GM10248 (cell line): ENCODE data around the gene CSRP3.

Experiments used
- CTCF ChIA-PET: fragments of 300-600 bp; sonication (Branson Sonifier 250); formaldehyde crosslinking; extraction: SDS; loops from one replicate; lab custom pipeline; 2021; ENCODE audit warnings: antibody characterized with exemption; lab: Yijun Ruan, JAX
- POLR2A ChIA-PET: fragments of 350-650 bp; sonication (Branson Sonifier 250); formaldehyde crosslinking; extraction: SDS; loops from one replicate; lab custom pipeline; 2020; ENCODE audit warnings: antibody characterized with exemption; lab: Yijun Ruan, JAX
- DNase-seq: peaks from one replicate; pipeline ENCODE4 v3.0.0; 2012; ENCODE audit errors: extremely low spot score
- TF ChIP-seq, protein P1 (sequence below): IDR thresholded peaks from 2 replicates; pipeline ENCODE4 v1.5.1; 2012; ENCODE audit warnings: mild to moderate bottlenecking, low read depth; ENCODE audit errors: extremely low read depth, missing control alignments, control extremely low read depth

The CSRP3 gene

DNA sequence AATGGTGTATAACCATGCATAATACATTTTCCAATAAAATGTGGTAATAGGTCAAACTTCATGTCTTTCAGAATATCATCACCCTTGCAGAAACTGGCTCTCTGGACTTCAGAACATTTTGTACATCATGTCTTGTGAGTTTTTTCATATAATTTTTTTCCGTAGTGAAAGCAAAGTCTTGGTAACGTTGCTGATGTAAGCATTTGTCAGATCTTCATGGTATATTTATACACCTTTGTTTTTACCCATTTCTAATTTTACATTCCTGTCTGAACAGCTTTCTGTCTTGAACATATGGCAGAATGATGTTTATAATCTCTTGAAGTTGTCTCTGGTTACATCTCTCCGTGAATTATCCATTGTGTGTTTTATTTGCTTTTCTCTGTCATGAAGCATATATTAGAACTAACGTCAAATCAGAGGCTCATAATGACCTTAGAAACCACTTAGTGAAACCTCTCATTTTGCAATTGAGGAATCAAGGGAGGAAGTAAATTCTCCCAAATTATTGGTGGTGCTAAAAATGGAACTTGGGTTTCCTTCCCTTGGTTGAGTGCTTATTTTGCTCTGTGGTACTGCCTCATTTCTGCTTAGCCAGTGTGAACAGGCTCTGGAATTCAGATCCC is 37.4 kb downstream of the CSRP3 start:
- ChIA-PET POLR2A (no interaction called here), CTCF (no interaction called here)
- TF ChIP-seq, protein P1, sequence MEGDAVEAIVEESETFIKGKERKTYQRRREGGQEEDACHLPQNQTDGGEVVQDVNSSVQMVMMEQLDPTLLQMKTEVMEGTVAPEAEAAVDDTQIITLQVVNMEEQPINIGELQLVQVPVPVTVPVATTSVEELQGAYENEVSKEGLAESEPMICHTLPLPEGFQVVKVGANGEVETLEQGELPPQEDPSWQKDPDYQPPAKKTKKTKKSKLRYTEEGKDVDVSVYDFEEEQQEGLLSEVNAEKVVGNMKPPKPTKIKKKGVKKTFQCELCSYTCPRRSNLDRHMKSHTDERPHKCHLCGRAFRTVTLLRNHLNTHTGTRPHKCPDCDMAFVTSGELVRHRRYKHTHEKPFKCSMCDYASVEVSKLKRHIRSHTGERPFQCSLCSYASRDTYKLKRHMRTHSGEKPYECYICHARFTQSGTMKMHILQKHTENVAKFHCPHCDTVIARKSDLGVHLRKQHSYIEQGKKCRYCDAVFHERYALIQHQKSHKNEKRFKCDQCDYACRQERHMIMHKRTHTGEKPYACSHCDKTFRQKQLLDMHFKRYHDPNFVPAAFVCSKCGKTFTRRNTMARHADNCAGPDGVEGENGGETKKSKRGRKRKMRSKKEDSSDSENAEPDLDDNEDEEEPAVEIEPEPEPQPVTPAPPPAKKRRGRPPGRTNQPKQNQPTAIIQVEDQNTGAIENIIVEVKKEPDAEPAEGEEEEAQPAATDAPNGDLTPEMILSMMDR: no peak
- DNase-seq: no peak

DNA sequence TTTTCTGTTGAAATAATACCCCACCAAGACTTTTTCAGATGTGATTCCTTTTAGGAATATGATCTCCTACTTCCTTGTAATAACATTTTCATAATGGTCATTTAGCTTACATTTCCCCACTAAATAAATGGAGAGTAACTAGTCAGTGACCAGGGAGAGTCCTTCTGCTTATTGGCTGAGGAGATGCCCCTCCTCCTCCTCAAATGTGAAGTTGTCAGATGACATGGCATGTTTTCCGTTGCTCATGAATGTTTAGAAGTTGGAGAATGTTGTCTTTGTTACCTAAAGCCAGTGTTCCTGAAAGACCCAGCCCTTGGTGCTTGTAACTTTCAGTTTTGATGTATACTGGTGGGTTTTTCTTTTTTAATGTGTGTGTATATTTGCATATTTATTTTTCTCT is 38.2 kb downstream of the CSRP3 start:
- POLR2A ChIA-PET: no interaction called here
- CTCF ChIA-PET: interaction anchor here (0.9 to 1.8 kb wide), 2 partner anchors 30 to 86 kb away, joined by 3 to 6 read pairs; no protein-coding TSS in a partner anchor
- no peak for DNase-seq
- TF ChIP-seq, protein P1: no peak

DNA sequence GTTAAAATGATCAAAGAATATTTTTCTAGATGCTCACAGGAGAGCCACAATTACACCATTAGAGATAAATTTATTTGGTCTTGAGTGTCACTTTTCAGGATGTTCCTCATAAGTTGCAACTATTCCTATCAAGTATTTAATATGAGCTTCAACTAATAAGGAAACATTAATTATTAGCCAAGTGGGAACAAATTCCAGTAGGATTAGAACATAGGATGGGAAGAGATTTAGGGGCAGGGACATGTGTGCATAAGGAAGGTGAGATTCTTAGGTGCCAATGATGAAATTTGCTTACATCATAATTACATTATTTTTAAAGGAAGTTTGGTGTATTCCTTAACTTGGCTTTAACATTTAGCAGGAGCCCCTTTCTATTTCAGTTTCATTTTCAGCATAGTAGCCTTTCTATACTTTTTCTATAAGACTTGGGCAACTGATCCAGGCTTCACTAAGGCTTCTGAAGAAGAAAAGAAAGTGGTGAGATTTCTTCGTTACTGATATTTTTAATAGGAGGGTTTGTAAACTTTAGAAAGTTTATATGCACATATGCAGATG is 38.8 kb downstream of the CSRP3 start:
- DNase-seq: no peak
- ChIA-PET POLR2A (no interaction called here), CTCF (interaction anchor here (0.9 to 2.3 kb wide), 3 partner anchors 29 to 97 kb away, joined by 3 to 6 read pairs (median 6); no protein-coding TSS in a partner anchor)
- TF ChIP-seq, protein P1: no peak

DNA sequence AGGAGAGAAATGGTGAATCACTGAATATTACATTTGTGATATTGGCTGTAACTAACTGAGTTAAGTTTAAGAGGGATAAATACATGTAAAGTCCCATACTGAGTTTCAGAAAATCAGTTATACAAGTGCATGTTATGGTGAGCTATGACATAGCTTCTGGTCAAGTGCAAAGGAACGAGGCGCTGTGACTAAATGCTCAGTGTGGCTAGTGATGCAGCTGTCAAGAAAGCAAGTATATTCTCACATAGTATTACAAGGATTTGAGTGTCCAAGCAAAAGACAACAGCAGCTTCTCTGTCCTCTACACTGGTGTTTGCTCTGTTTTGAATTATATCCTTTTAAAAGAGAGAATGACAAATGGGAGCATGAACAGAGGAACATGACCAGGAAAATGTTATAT is 40.1 kb downstream of the CSRP3 start:
- TF ChIP-seq, protein P1: no peak
- CTCF ChIA-PET: interaction anchor here (1.5 to 2.6 kb wide), 4 partner anchors 14 to 98 kb away, joined by 3 to 7 read pairs (median 6); no protein-coding TSS in a partner anchor
- no peak for DNase-seq
- POLR2A ChIA-PET: no interaction called here

DNA sequence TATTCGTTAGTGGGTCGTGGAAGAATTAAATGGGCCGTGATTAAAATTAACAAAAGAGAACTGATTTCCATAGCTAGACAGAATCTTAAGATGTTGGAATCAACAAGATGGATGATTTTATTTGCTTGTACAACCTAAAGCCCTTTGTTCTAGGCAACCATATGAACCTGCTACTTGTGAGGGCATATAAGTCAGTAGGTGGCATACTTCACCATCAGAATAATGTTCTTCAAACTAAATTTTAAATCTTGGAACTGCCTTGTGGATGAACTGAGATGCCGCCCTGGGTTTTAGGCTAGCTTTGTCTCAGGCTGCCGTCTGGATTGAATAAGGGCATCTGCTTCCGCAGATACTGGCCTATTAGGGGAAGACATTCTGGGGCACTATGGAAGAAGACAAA is 40.9 kb downstream of the CSRP3 start:
- ChIA-PET CTCF (interaction anchor here (0.8 to 2.6 kb wide), 3 partner anchors 13 to 80 kb away, joined by 3 to 7 read pairs (median 3); no protein-coding TSS in a partner anchor), POLR2A (no interaction called here)
- TF ChIP-seq, protein P1: no peak
- DNase-seq: no peak

DNA sequence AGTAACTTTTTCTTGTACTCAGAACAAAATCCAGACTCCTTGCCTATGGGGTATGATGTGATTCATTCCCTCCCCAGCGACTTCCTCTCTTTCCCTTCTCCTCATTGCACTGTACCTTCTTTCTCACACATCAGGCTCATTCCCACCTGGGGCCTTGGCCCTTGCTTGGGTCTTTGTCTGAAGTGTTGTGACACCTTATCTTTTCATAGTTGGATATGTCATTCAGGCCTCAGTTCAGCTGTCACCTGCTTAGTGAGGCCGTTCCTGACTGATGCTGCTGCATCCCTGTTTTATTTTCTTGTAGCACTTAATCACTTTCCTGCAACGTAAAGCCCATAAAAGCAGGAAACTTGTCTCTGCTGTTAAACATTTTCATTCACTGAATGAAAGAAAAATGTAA is 44.9 kb downstream of the CSRP3 start:
- POLR2A ChIA-PET: no interaction called here
- CTCF ChIA-PET: no interaction called here
- TF ChIP-seq, protein P1: no peak
- no peak for DNase-seq
